Stomach (tissue), 9 donors: ENCODE data around the gene CLDN18. TPM values are rescaled to one million over a fixed set of nuclear protein-coding genes. Genes with fewer than 3 reads are reported as not detected.

Experiments used
- DNase-seq, 2 donors: peaks; one replicate each; pipeline versions ENCODE4 v3.0.0 to v3.0.0-alpha.2; 2013 to 2019
- H3K27ac ChIP-seq, 5 donors: fragments of 200-600 bp in 4 of 5; sonication (generic) in 4 of 5; one replicate each; pipeline ENCODE4 v1.5.1; 2013 to 2019; ENCODE audit warnings: mild to moderate bottlenecking in 1 of 5, moderate library complexity in 1 of 5
- H3K27me3 ChIP-seq, 3 donors: fragments of 200-600 bp; sonication (generic); one replicate each; pipeline ENCODE4 v1.5.1; 2017 to 2019; ENCODE audit warnings: mixed run types in 1 of 3
- H3K36me3 ChIP-seq, 4 donors: fragments of 200-600 bp; sonication (generic); 1 replicate in 3 of 4; 2 replicates in 1 of 4; pipeline ENCODE4 v1.5.1; 2016 to 2019
- H3K4me1 ChIP-seq, 4 donors: fragments of 200-600 bp; sonication (generic); one replicate each; pipeline ENCODE4 v1.5.1; 2016 to 2019
- H3K4me3 ChIP-seq, 4 donors: fragments of 200-600 bp; sonication (generic) in 3 of 4; one replicate each; pipeline ENCODE4 v1.5.1; 2016 to 2019; ENCODE audit warnings: mild to moderate bottlenecking in 1 of 4
- H3K9me3 ChIP-seq, 4 donors: fragments of 200-600 bp; sonication (generic); one replicate each; pipeline ENCODE4 v1.5.1; 2016 to 2019
- EP300 ChIP-seq: sonication (generic); formaldehyde crosslinking; IDR thresholded peaks from one replicate; pipeline ENCODE4 v1.6.1; 2017; ENCODE audit warnings: antibody characterized with exemption
- POLR2A ChIP-seq, 4 donors: fragments of 450-650 bp; IDR thresholded peaks; one replicate each; pipeline ENCODE4 v1.6.1; 2016; ENCODE audit warnings: antibody characterized with exemption in 4 of 4, control low read depth in 2 of 4, mild to moderate bottlenecking in 1 of 4, moderate library complexity in 1 of 4
- POLR2AphosphoS5 ChIP-seq, 3 donors: sonication (generic); formaldehyde crosslinking; IDR thresholded peaks; one replicate each; pipeline ENCODE4 v1.6.1; 2016; ENCODE audit warnings: antibody characterized with exemption in 3 of 3
- WGBS, 5 donors: extraction: QIAGEN DNeasy Blood & Tissue Kit in 3 of 5; methylation state at CpG; one replicate each; pipeline versions ENCODE4 v1.1.5 to v1.1.7; 2013 to 2018; 5-methylcytosine and 5-hydroxymethylcytosine counted together
- intact Hi-C: fragments of 100-400 bp; cut with DNase I; formaldehyde crosslinking; loops from one replicate; pipeline ENCODE4 v1.15.1; 2023; ENCODE audit warnings: low total_unique reads
- polyA plus RNA-seq, 3 donors: library from polyadenylated mRNA; stranded (reverse); fragments of 200-250 nt; gene quantifications; one replicate each; pipeline ENCODE4 v1.2.3, GENCODE V29; 2013
- total RNA-seq, 5 donors: library from RNA; depleted of rRNA; stranded (reverse); fragments of >200 nt; gene quantifications; one replicate each; pipeline versions ENCODE4 v1.1.0 to v1.2.3, GENCODE V29; 2014 to 2016
- TF ChIP-seq, protein P1 (sequence below), 7 experiments: fragments of 450-650 bp in 4 of 7; fragments of 200-600 bp in 3 of 7; sonication (generic) in 3 of 7; IDR thresholded peaks; one replicate each; pipeline ENCODE4 v1.5.1; 2016 to 2019; ENCODE audit warnings: antibody characterized with exemption in 7 of 7, control low read depth in 2 of 7, mild to moderate bottlenecking in 1 of 7
- donor health status: healthy with polysubstance abuse.
- donor health status: Bipolar disorder and iron deficiency.
- donor health status: healthy.

Gene CLDN18
- total and polyA plus RNA-seq, 8 donors = 1.4 to 1,096 (median 186) TPM

DNA sequence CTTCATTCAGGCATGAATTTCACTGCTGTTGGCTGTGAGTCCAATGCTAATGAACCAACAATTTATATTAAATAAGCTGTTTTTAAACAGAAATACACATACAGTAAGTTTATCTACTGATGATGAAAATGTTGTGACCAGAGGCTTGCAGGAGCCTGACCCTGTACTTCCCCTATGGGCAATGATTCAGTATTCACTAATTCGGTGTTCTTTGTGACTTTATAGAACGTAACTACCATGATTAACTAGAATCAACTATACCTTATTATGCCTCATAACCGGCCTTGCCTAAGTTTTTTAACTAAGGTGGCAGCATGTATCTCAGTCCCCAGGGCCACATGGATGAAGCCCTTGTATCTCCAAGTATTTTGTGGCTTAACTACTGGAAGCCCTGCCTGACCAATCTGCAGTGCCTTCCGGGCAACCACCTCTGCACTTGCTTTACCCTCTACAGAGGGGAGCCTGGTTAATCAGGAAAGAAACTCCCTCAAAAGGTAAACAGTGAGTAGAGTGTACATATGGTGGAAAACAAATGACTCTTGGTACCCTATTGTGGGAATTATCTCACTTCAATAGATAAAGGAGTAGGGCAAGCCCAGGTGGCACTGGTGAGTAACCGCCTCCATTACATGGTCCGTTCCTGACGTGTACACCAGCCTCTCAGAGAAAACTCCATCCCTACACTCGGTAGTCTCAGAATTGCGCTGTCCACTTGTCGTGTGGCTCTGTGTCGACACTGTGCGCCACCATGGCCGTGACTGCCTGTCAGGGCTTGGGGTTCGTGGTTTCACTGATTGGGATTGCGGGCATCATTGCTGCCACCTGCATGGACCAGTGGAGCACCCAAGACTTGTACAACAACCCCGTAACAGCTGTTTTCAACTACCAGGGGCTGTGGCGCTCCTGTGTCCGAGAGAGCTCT is 11.6 kb upstream of the CLDN18 start:
- Histone ChIP-seq H3K27me3 (peaks cover 0 to 12% (median 0%) of the 10 kb centered on the region in 3 donors), H3K36me3 (no peaks in the 10 kb centered on the region), H3K4me1 (peaks cover 0 to 11% (median 0%) of the 10 kb centered on the region in 4 donors), H3K27ac (peak overlapping the region; percentile 87 to 98 (median 93)), H3K4me3 (peak overlapping the region; percentile 48 to 58 (median 50)), H3K9me3 (peaks cover 0 to 18% (median 3%) of the 10 kb centered on the region in 4 donors)
- intact Hi-C loops = no loop called here
- peak; percentile 88 to 93 for DNase-seq
- WGBS, 5 donors = 33 to 64% (median 51%) methylated on average over 18 of the region's 18 CpGs
- TF ChIP-seq POLR2A (IDR thresholded peaks at IDR 0.05) (peak in 3 of 4 donors; percentile 53 to 97 (median 77)), POLR2AphosphoS5 (IDR thresholded peaks at IDR 0.05) (peak in 2 of 3 donors; percentile 99 to 100), EP300 (no peak)

DNA sequence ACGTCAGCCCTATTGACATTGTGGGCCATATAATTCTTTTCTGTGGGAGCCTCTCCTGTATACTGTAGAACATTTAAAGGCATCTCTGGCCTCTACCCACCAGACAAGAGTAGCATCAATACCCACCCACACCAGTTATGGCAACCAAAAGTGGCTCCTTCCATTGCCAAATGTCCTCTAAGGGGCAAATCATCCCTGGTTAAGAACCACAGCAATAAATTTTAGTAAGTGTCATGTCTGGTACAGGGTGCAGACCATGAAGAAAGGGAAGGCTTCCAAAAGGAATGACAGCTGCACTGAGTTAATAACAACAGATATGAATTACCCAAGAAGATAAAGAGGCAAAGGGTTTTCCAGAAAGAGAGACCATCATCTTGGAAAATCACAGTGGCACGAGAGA is 6.9 kb upstream of the CLDN18 start:
- Histone ChIP-seq H3K4me3 (peak overlapping the region; percentile 18 to 58 (median 49)), H3K36me3 (no peaks in the 10 kb centered on the region), H3K9me3 (no peaks in the 10 kb centered on the region), H3K4me1 (peaks cover 0 to 10% (median 0%) of the 10 kb centered on the region in 4 donors), H3K27ac (peak overlapping the region; percentile 77 to 95 (median 90)), H3K27me3 (peaks cover 0 to 12% (median 0%) of the 10 kb centered on the region in 3 donors)
- intact Hi-C loops = no loop called here
- WGBS, 5 donors = 16 to 52% (median 41%) methylated on average over 2 of the region's 2 CpGs
- DNase-seq = no peak
- TF ChIP-seq POLR2AphosphoS5 (IDR thresholded peaks at IDR 0.05) (peak in 2 of 3 donors; percentile 9 to 62), POLR2A (IDR thresholded peaks at IDR 0.05) (no peak)

DNA sequence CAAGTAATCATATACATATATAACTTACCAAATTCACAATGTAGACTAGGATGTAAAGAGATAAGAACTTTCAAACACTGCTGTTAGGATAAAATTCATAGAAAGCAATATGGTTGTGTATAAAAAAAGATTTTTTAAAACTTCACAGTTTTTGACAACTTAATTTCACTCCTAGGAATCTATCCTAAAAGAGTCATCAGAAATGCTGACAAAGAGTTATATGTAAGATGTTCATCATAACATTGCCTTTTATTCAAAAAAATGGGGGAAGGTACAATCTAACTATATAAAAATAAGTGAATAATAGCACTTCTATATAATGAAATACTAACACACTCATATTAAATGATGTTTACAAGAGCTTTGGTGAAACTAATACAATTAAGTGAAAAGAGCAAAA is 4.3 kb upstream of the CLDN18 start:
- Histone ChIP-seq H3K9me3 (no peaks in the 10 kb centered on the region), H3K36me3 (peaks cover 0 to 8% (median 6%) of the 10 kb centered on the region in 4 donors), H3K4me3 (peak overlapping the region in 1 of 4 donors; percentile 31), H3K27me3 (no peaks in the 10 kb centered on the region), H3K27ac (peak overlapping the region in 4 of 5 donors; percentile 80 to 95 (median 88)), H3K4me1 (peaks cover 0 to 24% (median 6%) of the 10 kb centered on the region in 4 donors)
- TF ChIP-seq EP300 = no peak
- no peak for TF ChIP-seq POLR2AphosphoS5 (IDR thresholded peaks at IDR 0.05)
- no peak for TF ChIP-seq POLR2A (IDR thresholded peaks at IDR 0.05)
- TF ChIP-seq, protein P1, sequence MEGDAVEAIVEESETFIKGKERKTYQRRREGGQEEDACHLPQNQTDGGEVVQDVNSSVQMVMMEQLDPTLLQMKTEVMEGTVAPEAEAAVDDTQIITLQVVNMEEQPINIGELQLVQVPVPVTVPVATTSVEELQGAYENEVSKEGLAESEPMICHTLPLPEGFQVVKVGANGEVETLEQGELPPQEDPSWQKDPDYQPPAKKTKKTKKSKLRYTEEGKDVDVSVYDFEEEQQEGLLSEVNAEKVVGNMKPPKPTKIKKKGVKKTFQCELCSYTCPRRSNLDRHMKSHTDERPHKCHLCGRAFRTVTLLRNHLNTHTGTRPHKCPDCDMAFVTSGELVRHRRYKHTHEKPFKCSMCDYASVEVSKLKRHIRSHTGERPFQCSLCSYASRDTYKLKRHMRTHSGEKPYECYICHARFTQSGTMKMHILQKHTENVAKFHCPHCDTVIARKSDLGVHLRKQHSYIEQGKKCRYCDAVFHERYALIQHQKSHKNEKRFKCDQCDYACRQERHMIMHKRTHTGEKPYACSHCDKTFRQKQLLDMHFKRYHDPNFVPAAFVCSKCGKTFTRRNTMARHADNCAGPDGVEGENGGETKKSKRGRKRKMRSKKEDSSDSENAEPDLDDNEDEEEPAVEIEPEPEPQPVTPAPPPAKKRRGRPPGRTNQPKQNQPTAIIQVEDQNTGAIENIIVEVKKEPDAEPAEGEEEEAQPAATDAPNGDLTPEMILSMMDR (IDR thresholded peaks at IDR 0.05) = no peak
- no peak for DNase-seq
- intact Hi-C loops = no loop called here

DNA sequence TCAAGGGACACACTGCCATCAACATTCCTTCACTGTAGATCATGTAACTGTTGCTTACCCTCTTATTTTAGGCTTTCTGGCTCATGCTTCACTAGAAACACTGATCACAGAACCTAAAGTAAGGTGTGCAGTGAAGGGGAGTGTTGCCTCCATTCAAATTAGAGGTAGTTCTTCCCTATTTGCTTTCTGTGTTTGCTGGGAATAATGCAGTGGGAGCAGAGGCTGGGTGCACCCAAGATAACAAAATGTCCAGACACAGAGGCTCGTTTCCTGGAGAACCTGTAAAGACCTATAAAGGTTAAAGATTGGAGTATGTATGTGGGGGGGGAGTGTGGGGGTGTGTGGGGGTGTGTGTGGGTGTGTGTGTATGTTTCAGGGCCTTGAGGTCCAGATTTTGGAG is 2.1 kb upstream of the CLDN18 start:
- peak; percentile 51 to 71 for DNase-seq
- peak overlapping the region in 1 of 4 donors; percentile 38 for H3K4me3 ChIP-seq
- H3K27ac ChIP-seq = peak overlapping the region; percentile 80 to 95 (median 87)
- H3K27me3 ChIP-seq = no peaks in the 10 kb centered on the region
- 11 to 52% (median 29%) methylated on average over 1 of the region's 1 CpG for WGBS, 5 donors
- peak in 2 of 4 donors; percentile 33 to 37 for TF ChIP-seq POLR2A (IDR thresholded peaks at IDR 0.05)
- TF ChIP-seq POLR2AphosphoS5 (IDR thresholded peaks at IDR 0.05) = peak in 2 of 3 donors; percentile 64 to 76
- TF ChIP-seq EP300 = no peak
- no peaks in the 10 kb centered on the region for H3K9me3 ChIP-seq
- intact Hi-C loops = no loop called here
- H3K4me1 ChIP-seq = peaks cover 9 to 44% (median 13%) of the 10 kb centered on the region in 4 donors
- peaks cover 0 to 8% (median 6%) of the 10 kb centered on the region in 4 donors for H3K36me3 ChIP-seq

DNA sequence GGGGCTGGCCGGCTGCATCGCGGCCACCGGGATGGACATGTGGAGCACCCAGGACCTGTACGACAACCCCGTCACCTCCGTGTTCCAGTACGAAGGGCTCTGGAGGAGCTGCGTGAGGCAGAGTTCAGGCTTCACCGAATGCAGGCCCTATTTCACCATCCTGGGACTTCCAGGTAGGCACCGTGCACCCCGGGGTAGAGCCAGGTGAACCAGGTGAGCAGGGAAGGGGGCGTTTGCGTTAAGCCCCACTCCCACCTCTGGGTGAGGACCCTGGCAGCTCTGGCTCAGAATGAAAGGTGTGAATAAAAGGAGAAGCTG is 267 bp downstream of the CLDN18 start:
- H3K27ac ChIP-seq = peak overlapping the region; percentile 80 to 95 (median 90)
- no peaks in the 10 kb centered on the region for H3K9me3 ChIP-seq
- DNase-seq = no peak
- H3K36me3 ChIP-seq = peaks cover 4 to 28% (median 14%) of the 10 kb centered on the region in 4 donors
- TF ChIP-seq, protein P1 (IDR thresholded peaks at IDR 0.05) = no peak
- WGBS, 5 donors = 35 to 79% (median 58%) methylated on average over 7 to 14 of the region's 14 CpGs
- intact Hi-C loops = no loop called here
- no peaks in the 10 kb centered on the region for H3K27me3 ChIP-seq
- peak overlapping the region in 2 of 4 donors; percentile 23 to 38 for H3K4me3 ChIP-seq
- H3K4me1 ChIP-seq = peaks cover 9 to 66% (median 23%) of the 10 kb centered on the region in 4 donors
